ENCODE measurements around the gene RRP15.

GRCh38 chr1:218257371-218257770 is 27.7 kb upstream of the RRP15 start:
- TF ChIP-seq HDAC2 (IDR thresholded peaks at IDR 0.05; ENCODE audit: borderline replicate concordance in 1 of 2, low read depth in 2 of 2, low read length in 2 of 2) (no peak), CTCF (IDR thresholded peaks at IDR 0.05; ENCODE audit: control extremely low read depth in 1 of 3, insufficient read depth in 1 of 3, low read depth in 1 of 3, low read length in 3 of 3) (no peak), KDM1A (IDR thresholded peaks at IDR 0.05; ENCODE audit: borderline replicate concordance, low read length) (no peak), MAX (IDR thresholded peaks at IDR 0.05) (no peak), CHD1 (IDR thresholded peaks at IDR 0.05; ENCODE audit: low read depth, low read length) (no peak), RFX5 (IDR thresholded peaks at IDR 0.05; ENCODE audit: borderline replicate concordance, low read depth, low read length) (no peak), SAP30 (IDR thresholded peaks at IDR 0.05; ENCODE audit: insufficient read depth, insufficient replicate concordance, low read length) (no peak), SUZ12 (IDR thresholded peaks at IDR 0.05; ENCODE audit: low read length) (no peak), SP2 (IDR thresholded peaks at IDR 0.05; ENCODE audit: low read length) (no peak), POLR2AphosphoS5 (IDR thresholded peaks at IDR 0.05; ENCODE audit: low read depth, low read length) (no peak), SIN3A (conservative IDR thresholded peaks at IDR 0.05 in 1 of 2, IDR thresholded peaks at IDR 0.05 in 1 of 2; ENCODE audit: low read depth in 1 of 2, low read length in 2 of 2) (no peak)

Measured in H1 (cell line).